ENCODE measurements around the gene PTPN14.

- TF ChIP-seq BHLHE40 (IDR thresholded peaks at IDR 0.05; ENCODE audit: borderline replicate concordance): no peak
- TF ChIP-seq TARDBP (IDR thresholded peaks at IDR 0.05): no peak
- no peak for TF ChIP-seq FOXA1 (IDR thresholded peaks at IDR 0.05)
- TF ChIP-seq ELF4 (IDR thresholded peaks at IDR 0.05): no peak
- no peak for TF ChIP-seq LEF1 (IDR thresholded peaks at IDR 0.05; ENCODE audit: borderline replicate concordance)
- no peak for TF ChIP-seq FOXK2 (IDR thresholded peaks at IDR 0.05)
- TF ChIP-seq SP1 (IDR thresholded peaks at IDR 0.05): no peak
- TF ChIP-seq PKNOX1 (IDR thresholded peaks at IDR 0.05): no peak
- no peak for TF ChIP-seq SUZ12 (IDR thresholded peaks at IDR 0.05)
- no peak for TF ChIP-seq FOXM1 (IDR thresholded peaks at IDR 0.05; ENCODE audit: borderline replicate concordance)
- no peak for TF ChIP-seq HDGF (IDR thresholded peaks at IDR 0.05; ENCODE audit: borderline replicate concordance)
Measured at GRCh38 chr1:214549604-214550003, 1.8 kb downstream of the PTPN14 start.
